ENCODE measurements around the gene UBA5.

DNA sequence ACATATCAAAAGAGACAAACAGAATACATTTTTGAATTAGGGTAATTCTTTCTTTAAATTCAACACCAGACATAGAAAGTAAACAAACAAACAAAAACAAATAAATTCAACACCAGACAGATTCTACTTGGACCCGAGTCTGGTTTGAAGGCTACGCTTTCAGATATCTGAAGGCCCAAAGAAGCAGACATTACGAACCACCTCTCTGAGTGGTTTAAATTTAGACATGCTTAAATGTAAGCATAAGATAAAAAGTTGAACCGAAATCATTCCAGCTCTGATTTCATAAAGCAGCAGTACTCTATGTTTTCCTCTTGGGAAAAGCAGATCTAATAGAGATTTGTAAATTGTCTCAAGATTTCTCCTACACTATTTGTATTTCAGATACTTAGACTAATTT, 29.9 kb downstream of the UBA5 start:
- no peak for TF ChIP-seq MYC (IDR thresholded peaks at IDR 0.05; ENCODE audit: low read depth, low read length)
- TF ChIP-seq POLR2A (IDR thresholded peaks at IDR 0.05; ENCODE audit: extremely low read depth, insufficient read length): no peak
